GM18499 (cell line): ENCODE results near the gene CTNNA2.

Experiments
- ATAC-seq: cut with Tn5 transposase; IDR thresholded peaks from one replicate; pipeline ENCODE4 v1.9.1; 2021; ENCODE audit warnings: moderate number of reproducible peaks; ENCODE audit not compliant: insufficient read depth, unreplicated experiment

CTNNA2 gene

DNA sequence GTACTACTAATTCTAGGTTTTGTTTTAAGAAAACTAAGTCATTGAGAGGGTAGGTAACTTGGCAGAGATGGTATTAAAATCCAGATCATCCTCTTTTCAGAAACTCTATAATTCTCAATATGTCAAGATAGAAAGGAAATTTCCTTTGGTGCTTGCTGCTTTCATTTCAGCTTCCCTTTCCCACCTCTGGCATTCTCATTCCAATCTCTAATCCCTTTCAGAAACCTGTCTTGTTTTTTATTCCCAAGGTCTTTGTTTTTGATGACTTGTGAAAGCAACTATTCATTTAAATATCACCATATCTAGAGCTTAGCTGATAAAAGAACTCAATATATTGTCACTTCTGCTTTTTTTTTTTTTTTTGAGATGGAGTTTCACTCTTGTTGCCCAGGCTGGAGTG is 1034.5 kb downstream of the CTNNA2 start:
- ATAC-seq = no peak

DNA sequence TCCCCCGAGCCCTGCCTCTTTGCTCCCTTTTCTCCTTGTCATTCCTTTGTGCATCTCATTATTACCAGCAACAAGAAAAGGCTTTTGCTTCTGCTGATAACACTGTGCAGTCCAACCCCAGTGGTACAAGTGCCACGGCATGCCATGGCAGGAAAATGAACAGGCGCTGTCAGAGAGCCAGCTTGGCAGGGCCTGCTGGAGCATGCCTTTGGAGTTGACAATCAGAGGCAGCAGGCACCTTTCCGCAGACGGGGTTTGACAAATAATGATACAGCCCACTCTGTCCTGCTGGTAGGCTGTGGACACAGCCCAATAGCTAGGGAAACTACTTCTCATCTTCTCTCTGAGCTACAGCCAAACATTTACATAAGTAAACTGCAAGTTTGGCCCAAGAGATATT is 1035.6 kb downstream of the CTNNA2 start:
- ATAC-seq = no peak

DNA sequence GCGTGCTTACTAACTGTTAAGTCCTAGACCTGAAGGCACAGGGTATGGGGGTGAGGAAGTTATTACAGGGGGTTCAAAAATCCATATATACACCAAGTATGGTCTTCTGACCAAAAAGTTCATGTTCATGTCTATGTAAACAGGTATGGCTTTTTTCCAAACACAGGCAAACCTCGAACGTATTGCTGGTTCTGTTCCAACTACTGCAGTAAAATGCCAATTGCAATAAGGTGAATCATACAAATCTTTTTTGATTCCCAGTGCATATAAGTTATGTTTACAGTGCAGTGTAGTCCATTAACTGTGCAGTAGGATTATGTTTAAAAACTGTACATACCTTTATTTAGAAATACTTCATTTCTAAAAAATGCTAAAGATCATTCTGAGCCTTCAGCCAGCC is 1037.0 kb downstream of the CTNNA2 start:
- no peak for ATAC-seq

DNA sequence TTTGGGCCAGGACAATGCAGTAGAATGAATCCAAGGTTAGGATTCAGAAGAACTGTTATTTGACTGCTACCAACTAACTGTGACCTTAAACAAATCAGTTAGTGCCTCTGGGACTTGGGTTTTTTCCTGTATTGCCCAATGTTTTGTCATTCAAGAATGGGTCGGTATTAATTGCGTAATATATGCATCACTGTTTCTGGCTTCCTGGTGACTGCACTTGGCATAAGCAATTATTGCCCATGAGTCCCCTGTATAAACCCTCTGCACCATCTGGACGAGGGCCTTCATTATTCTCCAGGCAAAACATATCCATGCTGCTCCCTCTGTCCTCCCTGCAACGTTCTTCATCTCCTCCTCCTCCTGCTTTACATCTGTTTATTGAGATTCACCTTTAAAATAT is 1047.5 kb downstream of the CTNNA2 start:
- no peak for ATAC-seq

DNA sequence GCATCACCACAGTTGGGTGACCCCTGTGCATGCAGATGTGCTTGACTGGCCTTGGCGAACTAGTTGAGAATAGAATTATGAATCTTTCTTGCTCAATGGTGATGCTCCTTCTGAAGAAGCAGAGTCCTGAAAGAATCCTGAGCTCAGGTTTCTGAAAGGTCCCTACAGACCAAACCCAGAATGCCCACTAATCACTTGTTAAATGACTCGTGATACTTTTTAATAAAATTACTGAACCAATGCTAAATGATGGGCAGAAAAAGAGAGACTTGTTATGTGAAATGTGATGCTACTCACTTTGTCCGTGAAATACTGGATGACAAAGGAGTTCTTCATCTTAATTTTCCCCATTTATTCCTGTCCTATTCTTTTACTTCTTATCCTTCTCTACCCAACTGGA is 1055.2 kb downstream of the CTNNA2 start:
- no peak for ATAC-seq

DNA sequence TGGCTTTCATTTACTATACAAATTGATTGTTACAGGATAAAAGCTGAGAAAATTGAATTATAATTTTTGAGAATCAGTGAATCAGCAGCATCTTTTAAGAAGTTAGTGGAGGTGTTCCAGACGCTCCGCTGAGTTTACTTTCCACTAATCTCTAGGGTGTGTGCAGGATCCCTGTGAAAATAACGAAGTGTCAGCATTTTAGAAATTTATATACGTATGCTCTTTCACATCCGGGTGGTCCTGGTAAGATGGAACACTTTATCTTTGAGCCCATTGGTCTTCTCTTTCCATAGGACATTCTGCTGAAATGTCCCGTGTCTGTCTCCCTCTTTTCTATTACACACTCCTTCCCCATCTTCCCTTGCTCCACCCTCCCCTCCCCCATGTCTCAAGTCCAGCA is 1060.3 kb downstream of the CTNNA2 start:
- ATAC-seq = no peak

DNA sequence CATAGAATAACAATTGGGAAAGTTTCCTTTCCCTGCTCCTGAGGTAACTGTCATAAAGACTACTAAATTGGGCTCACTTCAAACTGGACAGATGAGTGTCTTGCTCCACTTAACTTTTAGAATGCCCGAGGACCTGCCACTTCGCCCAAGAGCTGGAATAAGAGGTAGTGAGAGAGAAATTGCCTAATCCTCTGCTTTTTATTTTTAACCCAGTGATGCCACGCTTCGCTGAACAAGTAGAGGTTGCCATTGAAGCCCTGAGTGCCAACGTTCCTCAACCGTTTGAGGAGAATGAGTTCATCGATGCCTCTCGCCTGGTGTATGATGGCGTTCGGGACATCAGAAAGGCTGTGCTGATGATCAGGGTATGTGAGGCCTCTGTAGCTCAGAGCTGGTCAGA is 1061.1 kb downstream of the CTNNA2 start:
- ATAC-seq = no peak

DNA sequence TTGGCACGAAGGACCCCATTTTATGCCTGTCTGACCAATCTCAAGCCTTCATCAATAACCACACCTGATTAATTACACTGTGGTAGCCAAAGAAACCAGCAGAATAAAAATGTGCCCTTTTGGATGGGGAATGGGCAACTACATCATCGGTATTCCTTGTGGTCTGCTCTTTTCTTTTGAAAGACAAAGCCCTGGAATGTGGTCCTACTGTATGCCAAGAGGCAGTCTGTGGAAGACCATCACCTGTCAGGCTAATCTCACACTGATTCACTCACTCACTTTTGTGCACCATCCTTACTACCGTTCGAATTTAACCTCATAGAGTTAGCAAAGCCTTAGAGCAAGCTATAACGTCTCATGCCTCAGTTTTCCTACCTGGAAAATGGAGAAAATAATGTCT is 1066.9 kb downstream of the CTNNA2 start:
- ATAC-seq = no peak

DNA sequence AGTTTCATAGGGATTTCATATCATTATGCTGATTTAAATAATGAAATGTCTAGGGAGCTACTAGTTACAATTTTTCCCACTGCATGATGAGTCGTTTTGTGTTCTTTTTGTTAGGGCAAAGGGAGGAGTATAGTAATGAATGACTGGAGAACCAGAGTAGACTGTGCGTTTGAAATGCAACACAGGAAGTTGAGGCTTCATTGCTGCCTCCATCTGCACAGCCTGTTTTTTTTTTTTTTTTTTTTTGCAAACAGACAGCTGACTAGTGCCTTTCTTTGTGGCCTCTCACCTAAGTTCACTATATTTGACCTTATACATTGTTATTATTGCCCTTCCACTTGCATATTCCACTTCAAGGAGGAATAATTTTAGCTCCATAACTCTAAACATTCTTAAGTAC is 1078.4 kb downstream of the CTNNA2 start:
- no peak for ATAC-seq

DNA sequence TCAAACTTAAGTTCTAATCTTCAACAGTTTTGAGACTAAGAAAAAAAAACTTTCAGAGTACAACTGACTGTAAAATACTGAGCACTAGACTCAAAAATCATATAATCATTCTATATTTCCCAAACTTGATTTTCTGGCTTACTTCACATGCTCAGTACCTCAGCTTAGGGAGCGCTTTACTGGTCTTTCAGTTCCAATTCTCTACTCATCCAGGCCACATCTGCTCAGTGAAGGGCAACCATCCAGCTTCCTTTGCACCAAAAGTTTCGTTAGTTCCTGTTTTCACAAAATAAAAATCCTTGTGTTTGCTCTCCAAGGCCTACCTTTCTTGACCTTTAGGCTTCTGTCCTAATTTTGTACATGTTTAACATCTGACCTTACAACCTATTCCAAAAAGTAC is 1079.3 kb downstream of the CTNNA2 start:
- ATAC-seq = no peak

DNA sequence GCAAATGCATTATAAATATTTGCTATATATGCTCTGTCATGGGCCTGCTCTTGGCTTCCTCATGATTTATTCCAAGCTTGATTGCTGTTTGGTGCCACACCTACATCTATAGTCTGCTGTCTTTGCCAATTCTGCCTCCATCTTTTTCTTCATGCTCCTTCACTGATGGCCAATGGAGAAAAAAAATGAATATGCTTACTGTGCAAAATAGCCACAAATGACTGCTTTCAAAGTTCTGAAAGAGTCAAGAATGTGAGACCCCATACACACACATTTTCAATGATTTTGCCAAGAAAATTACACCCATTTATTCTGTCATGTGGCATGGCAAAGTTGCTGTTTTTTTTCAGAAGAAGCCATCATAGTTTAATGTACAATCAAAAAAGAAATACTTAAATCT is 1097.3 kb downstream of the CTNNA2 start:
- no peak for ATAC-seq

DNA sequence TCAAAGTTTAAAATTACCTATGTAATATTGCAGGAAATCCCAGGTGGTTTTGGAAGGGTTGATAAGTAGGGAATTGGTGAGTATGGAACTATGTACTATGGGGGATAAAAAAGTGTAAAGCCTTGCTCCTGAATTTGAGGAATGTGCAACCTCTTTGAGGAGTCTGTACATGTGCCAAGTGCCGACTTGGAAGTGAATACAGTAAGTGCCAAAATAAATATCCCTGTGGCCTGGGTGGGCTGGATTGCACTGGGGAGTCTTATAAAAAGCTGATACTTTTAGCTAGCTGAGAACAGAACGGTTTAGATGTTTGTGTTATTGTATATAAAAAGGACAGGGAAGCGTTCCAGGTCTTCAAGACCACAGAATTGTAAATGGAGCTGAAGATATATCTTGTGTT is 1108.8 kb downstream of the CTNNA2 start:
- no peak for ATAC-seq

DNA sequence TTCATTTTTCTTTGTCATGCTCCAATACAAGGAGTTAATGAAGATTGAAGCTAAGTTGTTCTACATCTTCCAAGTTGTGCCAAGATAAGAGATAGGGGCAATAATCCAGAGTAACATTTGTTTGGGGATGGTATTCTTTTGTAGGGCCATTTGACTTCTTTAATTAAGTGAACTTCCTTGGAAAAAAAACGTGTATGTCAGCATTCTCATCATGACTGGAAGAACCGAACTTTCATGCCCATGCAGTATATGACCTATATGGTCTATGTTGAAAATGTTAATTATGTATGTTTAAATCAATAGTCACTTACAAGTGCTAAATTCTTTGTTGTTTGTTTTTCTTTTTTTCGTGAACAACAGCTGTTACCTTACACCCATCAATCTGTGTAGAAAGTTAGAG is 1111.2 kb downstream of the CTNNA2 start:
- ATAC-seq = no peak

DNA sequence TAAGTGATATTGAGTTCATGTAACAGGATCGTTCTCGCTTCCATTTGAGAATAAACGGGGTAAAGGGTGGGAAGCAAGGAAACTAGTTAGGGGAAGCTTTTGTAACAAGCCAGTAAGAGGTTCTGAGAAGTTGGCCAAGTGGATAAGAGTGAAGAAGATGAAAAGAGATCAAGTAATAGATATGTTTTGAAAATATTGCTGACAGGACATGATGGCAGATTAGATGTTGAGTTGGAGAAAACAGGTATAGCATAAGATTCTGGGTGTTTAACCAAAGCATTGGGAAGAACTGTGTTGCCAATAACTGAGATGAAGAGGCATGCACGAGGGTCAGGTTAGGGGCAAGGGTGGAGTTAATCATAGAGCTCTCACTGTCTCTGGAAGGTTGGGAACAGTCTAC is 1121.7 kb downstream of the CTNNA2 start:
- ATAC-seq = no peak

DNA sequence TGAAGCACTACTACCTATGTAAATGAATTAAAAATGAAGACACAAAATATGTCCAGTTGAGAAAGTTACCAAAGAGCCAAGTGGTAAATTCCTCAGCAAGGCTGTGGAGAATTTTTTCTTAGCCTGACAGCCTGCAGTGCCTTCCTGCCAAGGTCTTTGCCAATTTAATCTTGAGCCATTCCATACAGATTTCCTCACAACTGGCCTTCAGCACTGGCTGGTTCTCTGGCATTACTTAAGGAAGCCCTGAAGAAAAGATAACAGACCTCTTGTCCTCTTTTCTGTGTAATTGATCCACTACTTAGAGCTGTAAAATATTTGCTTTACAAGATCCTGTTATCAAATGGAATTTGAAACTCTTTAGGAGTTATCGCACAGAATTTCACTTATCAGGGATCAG is 1125.9 kb downstream of the CTNNA2 start:
- ATAC-seq = no peak

DNA sequence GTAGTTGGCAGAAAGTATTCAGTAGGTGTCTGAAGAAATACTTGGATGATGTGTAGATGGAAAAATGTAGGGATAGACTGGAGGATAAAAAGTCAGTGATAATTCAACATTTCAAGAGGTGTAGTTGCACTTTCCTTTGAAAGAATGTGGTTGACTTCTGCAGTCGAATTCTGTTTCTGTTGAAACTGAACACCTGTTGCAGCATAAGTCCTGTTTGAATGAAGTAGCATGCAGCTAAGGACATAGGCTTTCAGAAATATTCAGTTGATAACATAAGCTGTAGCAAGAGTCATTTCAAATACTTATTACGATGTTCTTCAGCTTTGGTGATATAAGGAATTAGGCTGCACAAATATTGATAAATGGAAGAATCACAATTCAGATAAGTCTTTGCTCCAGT is 1129.6 kb downstream of the CTNNA2 start:
- ATAC-seq = no peak

DNA sequence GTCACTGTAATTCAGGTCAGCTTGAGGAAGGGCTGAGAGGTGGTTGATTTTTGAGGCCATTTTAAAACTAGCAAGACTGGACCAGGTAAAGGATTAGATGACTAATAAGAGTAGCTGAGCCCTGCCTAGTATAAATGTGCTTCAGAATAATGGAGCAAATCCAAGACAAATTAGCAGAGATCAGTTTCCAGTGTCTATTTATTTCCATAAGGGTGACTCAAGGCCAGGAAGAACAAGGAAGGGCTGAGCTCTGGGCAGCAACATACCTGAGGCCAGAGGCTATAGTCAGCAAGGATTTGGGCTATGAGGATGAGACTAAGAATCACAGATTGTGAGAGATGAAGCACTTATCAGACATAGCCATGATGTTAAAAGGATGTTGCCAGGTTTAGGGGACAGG is 1130.7 kb downstream of the CTNNA2 start:
- ATAC-seq = no peak

DNA sequence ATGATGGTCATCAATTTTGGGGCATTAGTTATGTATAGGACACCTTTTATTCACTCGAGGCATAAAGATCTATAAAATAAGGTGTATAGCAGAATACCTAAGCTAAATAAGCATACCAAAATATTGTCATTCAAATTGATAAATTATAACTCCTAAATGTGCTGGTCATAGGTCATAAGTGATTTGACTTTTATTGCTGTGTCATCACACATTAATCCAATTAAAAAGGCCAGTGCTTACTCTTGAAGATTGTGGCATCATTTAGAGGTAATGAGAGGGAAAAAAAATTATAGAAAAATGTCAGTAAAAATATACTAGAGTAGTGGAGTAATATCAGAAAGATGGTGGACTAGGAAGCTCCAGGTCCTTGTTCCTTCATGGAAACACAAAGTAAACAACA is 1138.6 kb downstream of the CTNNA2 start:
- no peak for ATAC-seq

DNA sequence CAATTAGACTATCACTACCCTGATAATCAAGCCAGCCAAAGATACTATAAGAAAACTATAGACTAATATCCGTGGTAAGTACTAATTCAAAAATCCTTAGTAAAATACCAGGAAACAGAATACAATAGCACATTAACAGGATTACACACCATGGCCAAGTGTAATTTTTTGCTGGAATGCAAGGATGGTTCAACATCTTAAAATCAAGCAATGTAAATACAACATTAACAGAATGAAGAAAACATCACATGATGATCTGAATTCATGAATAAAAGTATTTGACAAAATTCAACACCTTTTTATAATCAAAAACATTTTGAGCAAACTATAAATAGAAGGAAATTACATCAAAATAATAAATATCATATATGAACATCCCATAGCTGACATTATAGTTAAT is 1142.4 kb downstream of the CTNNA2 start:
- ATAC-seq = no peak

DNA sequence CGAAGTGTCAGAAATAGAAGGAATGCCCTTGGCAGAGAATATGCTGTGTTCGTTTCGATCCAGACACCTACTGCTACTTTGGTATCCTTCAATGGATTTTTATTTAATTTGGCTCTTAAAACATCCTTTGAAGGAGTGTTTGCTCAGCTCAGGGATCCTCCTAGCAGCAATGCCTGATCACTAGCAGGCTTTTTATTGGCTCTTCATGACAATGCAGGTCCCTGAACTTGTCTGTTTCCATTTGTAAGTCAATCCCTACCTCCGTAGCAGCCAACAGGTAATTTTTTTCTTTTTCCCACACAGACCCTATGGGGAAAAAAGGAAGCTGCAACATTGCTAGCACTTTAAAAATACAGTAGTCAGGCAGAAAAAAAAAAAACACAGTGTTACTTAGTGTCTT is 1157.9 kb downstream of the CTNNA2 start:
- no peak for ATAC-seq

DNA sequence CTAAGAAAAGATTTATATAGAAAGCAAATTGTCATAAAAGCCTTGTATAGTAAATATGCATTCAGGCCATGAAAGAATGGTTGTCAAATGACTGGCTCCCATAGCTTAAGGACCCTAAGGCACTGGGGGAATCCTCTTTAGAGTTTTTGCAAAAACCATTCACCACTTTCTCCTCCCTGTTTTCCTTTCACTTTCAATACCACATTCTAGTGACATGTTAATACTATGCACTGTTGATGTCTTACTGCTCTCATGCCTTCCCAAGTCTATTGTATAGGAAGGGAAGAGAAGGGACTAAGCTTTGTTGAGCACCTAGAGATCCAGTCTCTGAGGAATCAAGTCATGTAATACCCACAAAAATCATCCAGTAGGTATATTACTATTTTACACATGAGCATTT is 1174.7 kb downstream of the CTNNA2 start:
- no peak for ATAC-seq

DNA sequence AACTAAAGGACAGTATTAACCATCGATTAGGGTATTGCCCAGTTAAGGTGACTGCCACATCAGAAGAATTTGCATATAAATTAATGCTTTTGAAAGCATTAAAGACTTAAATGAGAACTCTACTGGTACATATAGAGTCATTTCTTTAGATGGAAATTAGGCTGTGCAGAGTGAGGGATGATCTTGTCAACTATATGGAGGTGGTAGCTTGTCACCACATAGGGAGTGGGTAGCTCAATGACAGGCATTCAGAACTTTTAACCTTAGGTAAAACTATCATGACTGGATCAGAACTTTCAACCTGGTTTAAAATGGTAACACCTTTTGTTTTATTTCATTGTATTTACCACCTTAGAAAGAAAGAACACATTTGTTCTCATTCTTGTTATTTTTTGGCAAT is 1176.3 kb downstream of the CTNNA2 start:
- ATAC-seq = no peak
